ENCODE measurements around the gene EXOC4.

EXOC4 gene

DNA sequence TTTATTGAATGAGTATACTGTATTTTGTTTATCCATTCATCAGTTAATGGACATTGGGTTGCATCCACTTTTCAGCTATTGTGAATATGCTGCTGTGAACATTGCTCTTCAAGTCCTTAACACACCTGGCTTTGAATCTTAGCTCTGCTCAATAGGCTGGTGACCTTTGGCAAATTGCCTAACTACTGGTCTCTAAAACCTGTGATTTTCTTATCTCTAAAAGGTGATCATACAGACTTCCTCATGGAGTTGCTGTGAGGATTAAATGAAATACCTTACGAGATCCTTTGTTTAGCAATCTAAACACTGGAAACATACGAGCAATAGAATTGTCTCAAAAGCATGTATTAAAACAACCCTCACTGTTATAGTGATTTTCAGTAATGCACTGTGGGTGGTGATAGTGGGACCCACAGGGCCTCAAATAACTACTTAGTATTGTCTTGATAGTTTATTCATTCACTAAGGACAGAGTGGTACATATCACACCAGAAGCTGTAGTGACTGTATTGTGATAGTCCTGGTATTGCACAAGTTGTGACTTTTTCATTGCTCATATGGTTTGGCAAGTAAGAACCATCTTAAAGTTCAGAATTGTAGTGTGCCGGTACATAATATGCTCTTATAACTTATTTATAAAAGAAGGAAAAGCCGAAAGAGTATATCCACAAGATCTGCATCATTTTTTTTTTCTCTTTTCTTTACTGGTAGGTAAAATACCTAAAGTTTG is 257.6 kb downstream of the EXOC4 start:
- Histone ChIP-seq H3K36me3 (no peaks in the 10 kb centered on the region), H3K27ac (no peak overlapping the region), H3K4me3 (no peak overlapping the region), H3K4me1 (no peaks in the 10 kb centered on the region), H3K9me3 (no peaks in the 10 kb centered on the region), H3K27me3 (no peaks in the 10 kb centered on the region)
- DNase-seq: no peak
- intact Hi-C loops (cut with DNase I; ENCODE audit: low total_unique reads): no loop called here
- TF ChIP-seq, protein P1, sequence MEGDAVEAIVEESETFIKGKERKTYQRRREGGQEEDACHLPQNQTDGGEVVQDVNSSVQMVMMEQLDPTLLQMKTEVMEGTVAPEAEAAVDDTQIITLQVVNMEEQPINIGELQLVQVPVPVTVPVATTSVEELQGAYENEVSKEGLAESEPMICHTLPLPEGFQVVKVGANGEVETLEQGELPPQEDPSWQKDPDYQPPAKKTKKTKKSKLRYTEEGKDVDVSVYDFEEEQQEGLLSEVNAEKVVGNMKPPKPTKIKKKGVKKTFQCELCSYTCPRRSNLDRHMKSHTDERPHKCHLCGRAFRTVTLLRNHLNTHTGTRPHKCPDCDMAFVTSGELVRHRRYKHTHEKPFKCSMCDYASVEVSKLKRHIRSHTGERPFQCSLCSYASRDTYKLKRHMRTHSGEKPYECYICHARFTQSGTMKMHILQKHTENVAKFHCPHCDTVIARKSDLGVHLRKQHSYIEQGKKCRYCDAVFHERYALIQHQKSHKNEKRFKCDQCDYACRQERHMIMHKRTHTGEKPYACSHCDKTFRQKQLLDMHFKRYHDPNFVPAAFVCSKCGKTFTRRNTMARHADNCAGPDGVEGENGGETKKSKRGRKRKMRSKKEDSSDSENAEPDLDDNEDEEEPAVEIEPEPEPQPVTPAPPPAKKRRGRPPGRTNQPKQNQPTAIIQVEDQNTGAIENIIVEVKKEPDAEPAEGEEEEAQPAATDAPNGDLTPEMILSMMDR (IDR thresholded peaks at IDR 0.05): no peak

GRCh38 chr7:133511252-133511651 is 258.4 kb downstream of the EXOC4 start:
- TF ChIP-seq, protein P1 (IDR thresholded peaks at IDR 0.05): no peak
- Histone ChIP-seq H3K36me3 (no peaks in the 10 kb centered on the region), H3K4me1 (no peaks in the 10 kb centered on the region), H3K4me3 (no peak overlapping the region), H3K9me3 (no peaks in the 10 kb centered on the region), H3K27me3 (no peaks in the 10 kb centered on the region), H3K27ac (no peak overlapping the region)
- no peak for DNase-seq
- intact Hi-C loops (cut with DNase I; ENCODE audit: low total_unique reads): no loop called here

GRCh38 chr7:133511708-133512107 is 258.8 kb downstream of the EXOC4 start:
- TF ChIP-seq, protein P1 (IDR thresholded peaks at IDR 0.05): no peak
- no peak overlapping the region for H3K4me3 ChIP-seq
- intact Hi-C loops (cut with DNase I; ENCODE audit: low total_unique reads): no loop called here
- no peaks in the 10 kb centered on the region for H3K9me3 ChIP-seq
- no peak for DNase-seq
- no peaks in the 10 kb centered on the region for H3K27me3 ChIP-seq
- no peaks in the 10 kb centered on the region for H3K4me1 ChIP-seq
- H3K27ac ChIP-seq: no peak overlapping the region
- no peaks in the 10 kb centered on the region for H3K36me3 ChIP-seq

GRCh38 chr7:133512560-133512959 is 259.7 kb downstream of the EXOC4 start:
- Histone ChIP-seq H3K36me3 (no peaks in the 10 kb centered on the region), H3K9me3 (no peaks in the 10 kb centered on the region), H3K27me3 (no peaks in the 10 kb centered on the region), H3K27ac (no peak overlapping the region), H3K4me1 (no peaks in the 10 kb centered on the region), H3K4me3 (no peak overlapping the region)
- no peak for DNase-seq
- intact Hi-C loops (cut with DNase I; ENCODE audit: low total_unique reads): no loop called here
- TF ChIP-seq, protein P1 (IDR thresholded peaks at IDR 0.05): no peak

- Histone ChIP-seq H3K27me3 (no peaks in the 10 kb centered on the region), H3K4me3 (no peak overlapping the region), H3K36me3 (no peaks in the 10 kb centered on the region), H3K27ac (no peak overlapping the region), H3K9me3 (no peaks in the 10 kb centered on the region), H3K4me1 (no peaks in the 10 kb centered on the region)
- TF ChIP-seq, protein P1 (IDR thresholded peaks at IDR 0.05): no peak
- intact Hi-C loops (cut with DNase I; ENCODE audit: low total_unique reads): no loop called here
- DNase-seq: no peak
These were observed 260.7 kb downstream of the EXOC4 start for GRCh38 chr7:133513608-133514007.
